ENCODE results near the gene TOX3. TPM values are rescaled to one million over a fixed set of nuclear protein-coding genes. Genes with fewer than 3 reads are reported as not detected.
A peak's percentile ranks its signal among the peaks of the same experiment; 100 is the strongest.

Gene TOX3
- total and polyA plus RNA-seq, 2 of the 13 experiments (the other 11 are each of a cell fraction or from before 2014, with no cell fraction given) = 14.5 to 98.6 TPM

GRCh38 chr16:52496051-52496876 is 50.7 kb downstream of the TOX3 start (continued):
- TF ChIP-seq ATF3 (CRISPR knock-in tag; IDR thresholded peaks at IDR 0.05) = 0 out of 2 replicates have a peak, but pooled peaks have one; percentile 27
- TF ChIP-seq ZNF207 (IDR thresholded peaks at IDR 0.05; ENCODE audit: borderline replicate concordance) = no peak
- peak; percentile 52 for TF ChIP-seq ZEB1 (IDR thresholded peaks at IDR 0.05; ENCODE audit: insufficient replicate concordance, low read depth)
- TF ChIP-seq CHD4 (IDR thresholded peaks at IDR 0.05; ENCODE audit: borderline replicate concordance, low read length) = no peak
- TF ChIP-seq ZNF572 (CRISPR knock-in tag; IDR thresholded peaks at IDR 0.05) = no peak
- no peak for TF ChIP-seq CREB1 (IDR thresholded peaks at IDR 0.05)
- TF ChIP-seq CREB1 (CRISPR knock-in tag; IDR thresholded peaks at IDR 0.05) = peak; percentile 71
- peak; percentile 93 for TF ChIP-seq PITX1 (CRISPR knock-in tag; IDR thresholded peaks at IDR 0.05)
- TF ChIP-seq ZNF282 (IDR thresholded peaks at IDR 0.05; ENCODE audit: partially characterized antibody) = no peak
- peak; percentile 100 for TF ChIP-seq ZNF503 (CRISPR knock-in tag; IDR thresholded peaks at IDR 0.05)
- no peak for TF ChIP-seq ZNF256 (CRISPR knock-in tag; conservative IDR thresholded peaks at IDR 0.05)
- TF ChIP-seq MZF1 (CRISPR knock-in tag; IDR thresholded peaks at IDR 0.05; ENCODE audit: borderline replicate concordance) = no peak
- TF ChIP-seq SAFB2 (CRISPR knock-in tag; IDR thresholded peaks at IDR 0.05; ENCODE audit: borderline replicate concordance, low read depth) = no peak
- TF ChIP-seq SALL1 (CRISPR knock-in tag; IDR thresholded peaks at IDR 0.05) = peak; percentile 83; the same call in 1 of the 2 replicates
- no peak for TF ChIP-seq TBP (CRISPR knock-in tag; IDR thresholded peaks at IDR 0.05)
- TF ChIP-seq ZNF121 (CRISPR knock-in tag; IDR thresholded peaks at IDR 0.05) = no peak
- TF ChIP-seq KDM5A (IDR thresholded peaks at IDR 0.05; ENCODE audit: borderline replicate concordance, low read length) = no peak
- no peak for TF ChIP-seq CERS6 (CRISPR knock-in tag; IDR thresholded peaks at IDR 0.05)
- no peak for TF ChIP-seq CREBL2 (CRISPR knock-in tag; IDR thresholded peaks at IDR 0.05; ENCODE audit: borderline replicate concordance)
- peak; percentile 89 for TF ChIP-seq HOXD1 (CRISPR knock-in tag; IDR thresholded peaks at IDR 0.05)
- TF ChIP-seq ZC3H13 (CRISPR knock-in tag; IDR thresholded peaks at IDR 0.05) = no peak; the same call in 1 of the 2 replicates
- TF ChIP-seq CAMTA2 (CRISPR knock-in tag; IDR thresholded peaks at IDR 0.05; ENCODE audit: borderline replicate concordance) = no peak
- TF ChIP-seq ARID3A (IDR thresholded peaks at IDR 0.05; ENCODE audit: low read depth, low read length) = peak; percentile 99
- no peak for TF ChIP-seq PBX2 (CRISPR knock-in tag; IDR thresholded peaks at IDR 0.05)
- peak; percentile 96 for TF ChIP-seq FOXK1 (CRISPR knock-in tag; IDR thresholded peaks at IDR 0.05; ENCODE audit: borderline replicate concordance, low read depth)
